ES-I3 (cell line): ENCODE results near the gene LIN7C.
"Not testable (repeated sequence)": the region's sequence is repeated elsewhere in the genome, so short reads cannot be mapped to it uniquely, and the experiment has no call there.

Source experiments
- H3K36me3 ChIP-seq: 2 replicates; pipeline ENCODE4 v1.6.1; 2013; ENCODE audit warnings: mild to moderate bottlenecking, low read length, control low read depth, moderate library complexity; ENCODE audit not compliant: insufficient read depth
- H3K4me1 ChIP-seq: 2 replicates; pipeline ENCODE4 v1.6.1; 2013; ENCODE audit warnings: mild to moderate bottlenecking, control low read depth, low read length; ENCODE audit not compliant: insufficient read depth
- H3K9ac ChIP-seq: 2 replicates; pipeline ENCODE4 v1.6.1; 2013; ENCODE audit warnings: low read depth, mild to moderate bottlenecking, low read length, moderate library complexity
- H3K9me3 ChIP-seq: 2 replicates; pipeline ENCODE4 v1.6.1; 2013; ENCODE audit warnings: mild to moderate bottlenecking, low read length, moderate library complexity; ENCODE audit not compliant: control insufficient read depth, insufficient read depth

The LIN7C gene

DNA sequence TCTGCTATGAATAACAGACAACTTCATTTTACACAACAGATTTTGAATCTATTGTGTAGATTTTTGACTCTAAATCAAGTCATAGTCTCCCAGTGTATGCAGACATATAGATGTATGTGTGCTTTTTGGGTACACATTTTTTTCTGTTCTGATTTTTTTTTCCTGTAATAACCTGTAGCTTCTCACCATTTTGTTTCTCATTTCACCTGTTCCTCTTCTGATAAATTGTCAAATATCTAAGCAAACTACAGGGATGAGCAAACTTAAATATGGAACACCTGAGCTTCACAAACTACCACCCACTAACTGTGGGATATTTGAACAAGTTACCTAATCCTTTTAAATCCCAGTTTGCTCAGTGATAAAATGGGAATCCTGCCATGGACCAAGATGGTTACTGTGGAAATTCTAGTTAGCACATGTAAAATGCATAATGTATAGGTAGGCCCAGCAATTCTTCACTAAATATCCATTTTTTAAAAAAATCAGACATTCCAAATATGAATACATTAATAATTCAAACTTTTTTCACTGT, 49.7 kb downstream of the LIN7C start:
- Histone ChIP-seq H3K36me3 (no peaks in the 10 kb centered on the region), H3K9me3 (no peaks in the 10 kb centered on the region), H3K9ac (no peak overlapping the region), H3K4me1 (peaks cover 25% of the 10 kb centered on the region)

DNA sequence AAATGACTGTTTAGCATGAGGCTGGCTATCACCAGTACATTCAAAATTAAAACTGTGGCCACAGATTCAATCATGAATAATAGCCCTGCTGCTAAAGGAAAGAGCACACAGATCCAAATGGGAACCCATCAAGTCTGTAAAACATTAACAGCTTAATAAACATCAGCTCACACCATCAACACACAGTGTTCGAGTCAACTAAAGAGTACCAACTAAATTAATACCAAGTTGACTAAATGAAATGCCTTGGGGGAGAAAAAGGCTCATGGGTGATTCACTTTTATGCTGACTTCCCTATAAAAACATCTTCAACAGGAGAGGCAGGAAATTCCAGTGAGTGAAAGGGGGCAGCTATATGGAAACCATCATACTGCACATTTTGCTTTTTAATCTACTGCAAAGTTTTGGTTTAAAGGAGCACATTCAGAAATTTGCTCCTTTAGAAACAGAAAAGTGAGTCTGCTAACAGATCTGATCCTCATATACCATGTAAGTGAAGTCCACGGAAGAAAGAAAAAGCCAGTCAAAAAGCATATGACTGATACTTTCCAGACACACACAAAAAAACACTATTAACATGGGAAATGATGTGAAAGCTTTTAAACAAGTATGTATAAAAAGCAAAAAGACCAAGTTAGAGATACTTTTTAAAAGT, 50.3 kb downstream of the LIN7C start:
- no peak overlapping the region for H3K9ac ChIP-seq
- H3K9me3 ChIP-seq = no peaks in the 10 kb centered on the region
- H3K36me3 ChIP-seq = no peaks in the 10 kb centered on the region
- peaks cover 31% of the 10 kb centered on the region for H3K4me1 ChIP-seq

DNA sequence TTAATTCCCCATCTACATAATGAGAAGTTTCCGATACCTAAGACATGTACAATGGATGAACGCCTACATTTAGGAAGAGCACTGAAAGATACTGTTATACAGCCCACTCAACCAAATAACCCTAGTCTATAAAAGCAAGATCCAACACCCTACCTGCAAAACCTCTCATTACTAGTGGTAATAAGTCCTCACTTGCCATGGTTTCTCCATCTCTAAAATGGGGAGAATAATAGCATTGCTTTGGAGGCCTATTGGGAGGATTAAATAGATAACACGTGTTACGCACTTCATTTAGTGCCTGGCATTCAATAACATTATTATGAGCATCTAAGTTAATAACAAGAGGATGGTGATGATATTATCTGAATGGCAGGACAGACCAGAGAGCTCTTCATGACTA, 50.9 kb downstream of the LIN7C start:
- Histone ChIP-seq H3K9ac (no peak overlapping the region), H3K36me3 (no peaks in the 10 kb centered on the region), H3K4me1 (peaks cover 31% of the 10 kb centered on the region), H3K9me3 (no peaks in the 10 kb centered on the region)

DNA sequence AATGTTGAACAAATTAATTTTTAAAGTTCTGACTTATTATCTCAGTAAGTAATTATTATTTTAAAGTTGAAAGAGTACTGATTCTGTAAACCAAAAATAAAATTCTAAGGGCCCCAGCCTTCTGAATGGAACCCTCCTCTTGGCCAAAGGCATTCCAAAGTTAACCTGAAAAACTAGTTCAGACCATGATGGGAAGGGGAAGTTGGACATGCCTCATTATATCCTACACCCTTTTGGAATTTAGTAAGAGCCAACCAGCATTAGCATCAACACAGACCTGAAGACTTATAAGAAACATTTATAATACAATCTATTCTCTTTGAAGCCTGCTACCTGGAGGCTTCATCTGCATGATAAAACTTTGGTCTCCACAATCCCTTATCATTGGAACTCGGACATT, 52.9 kb downstream of the LIN7C start:
- H3K9me3 ChIP-seq = no peaks in the 10 kb centered on the region
- no peak overlapping the region for H3K9ac ChIP-seq
- no peaks in the 10 kb centered on the region for H3K36me3 ChIP-seq
- H3K4me1 ChIP-seq = peaks cover 19% of the 10 kb centered on the region; the same call in 1 of the 2 replicates

DNA sequence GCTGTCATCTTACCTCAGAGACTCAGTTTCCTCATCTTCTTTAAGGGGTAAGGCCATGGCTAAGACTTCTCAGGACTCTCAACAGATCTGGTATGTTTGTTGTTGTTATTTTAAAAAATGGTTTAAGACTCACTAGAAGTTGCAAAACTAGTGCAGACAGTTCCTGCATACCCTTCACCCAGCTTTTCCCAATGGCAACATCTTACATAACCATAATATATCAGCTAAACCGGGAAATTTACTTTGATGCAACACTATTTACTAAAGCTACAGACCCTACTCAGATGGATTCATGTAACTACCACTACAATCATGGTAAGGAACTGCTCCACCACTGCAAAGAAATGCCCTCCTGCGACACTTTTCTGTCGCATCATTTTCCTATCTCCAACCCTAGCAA, 54.4 kb downstream of the LIN7C start:
- H3K9ac ChIP-seq = no peak overlapping the region
- H3K36me3 ChIP-seq = no peaks in the 10 kb centered on the region
- H3K9me3 ChIP-seq = no peaks in the 10 kb centered on the region
- H3K4me1 ChIP-seq = peaks cover 22% of the 10 kb centered on the region; the same call in 1 of the 2 replicates

DNA sequence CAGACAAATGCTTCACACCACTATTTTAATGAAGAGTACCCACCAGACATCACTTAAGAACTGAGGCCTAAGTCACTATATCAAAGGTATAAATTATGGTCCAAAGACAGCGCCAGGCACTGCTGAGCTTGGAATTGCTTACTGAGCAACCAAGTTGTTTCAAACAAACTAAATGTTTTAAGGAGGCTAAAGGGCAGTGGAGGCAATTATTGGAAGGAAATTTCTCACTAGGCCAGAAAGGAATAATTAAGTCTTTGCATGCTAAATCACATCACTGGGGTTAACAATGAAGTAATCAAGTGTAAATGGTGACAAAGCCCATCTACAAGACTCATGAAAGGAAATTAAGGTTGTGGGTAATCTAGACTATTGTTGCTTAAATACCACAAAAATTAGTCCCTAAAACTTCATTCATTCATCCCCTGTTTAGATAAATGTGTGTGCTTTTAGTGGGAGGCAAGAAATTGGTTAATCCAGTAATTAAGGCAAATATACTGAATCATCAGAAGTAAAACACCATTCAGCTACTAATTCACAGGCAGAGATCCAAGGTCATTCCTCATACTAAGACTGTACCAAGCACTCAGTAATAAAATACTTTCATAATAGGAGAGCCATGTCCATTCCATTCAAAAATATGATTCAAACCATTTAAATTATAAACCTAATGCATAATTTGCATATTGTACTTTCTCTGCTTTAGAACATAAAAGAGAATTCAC, 55.2 kb downstream of the LIN7C start:
- no peaks in the 10 kb centered on the region for H3K36me3 ChIP-seq
- H3K4me1 ChIP-seq = peaks cover 18% of the 10 kb centered on the region; the same call in 1 of the 2 replicates
- H3K9me3 ChIP-seq = no peaks in the 10 kb centered on the region
- no peak overlapping the region for H3K9ac ChIP-seq

DNA sequence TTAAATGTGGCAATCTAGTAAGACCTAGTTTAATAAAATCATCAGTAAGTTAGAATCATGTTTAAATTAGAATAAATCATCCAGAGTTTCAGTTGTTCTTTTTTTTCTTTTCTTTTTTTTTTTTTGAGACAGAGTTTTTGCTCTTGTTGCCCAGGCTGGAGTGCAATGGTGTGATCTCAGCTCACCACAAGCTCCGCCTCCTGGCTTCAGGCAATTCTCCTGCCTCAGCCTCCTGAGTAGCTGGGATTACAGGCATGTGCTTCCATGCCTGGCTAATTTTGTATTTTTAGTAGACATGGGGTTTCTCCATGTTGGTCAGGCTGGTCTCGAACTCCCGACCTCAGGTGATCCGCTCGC, 58.4 kb downstream of the LIN7C start:
- not testable (repeated sequence) for H3K9me3 ChIP-seq, H3K36me3 ChIP-seq, H3K9ac ChIP-seq
- H3K4me1 ChIP-seq = peaks cover 43% of the 10 kb centered on the region

DNA sequence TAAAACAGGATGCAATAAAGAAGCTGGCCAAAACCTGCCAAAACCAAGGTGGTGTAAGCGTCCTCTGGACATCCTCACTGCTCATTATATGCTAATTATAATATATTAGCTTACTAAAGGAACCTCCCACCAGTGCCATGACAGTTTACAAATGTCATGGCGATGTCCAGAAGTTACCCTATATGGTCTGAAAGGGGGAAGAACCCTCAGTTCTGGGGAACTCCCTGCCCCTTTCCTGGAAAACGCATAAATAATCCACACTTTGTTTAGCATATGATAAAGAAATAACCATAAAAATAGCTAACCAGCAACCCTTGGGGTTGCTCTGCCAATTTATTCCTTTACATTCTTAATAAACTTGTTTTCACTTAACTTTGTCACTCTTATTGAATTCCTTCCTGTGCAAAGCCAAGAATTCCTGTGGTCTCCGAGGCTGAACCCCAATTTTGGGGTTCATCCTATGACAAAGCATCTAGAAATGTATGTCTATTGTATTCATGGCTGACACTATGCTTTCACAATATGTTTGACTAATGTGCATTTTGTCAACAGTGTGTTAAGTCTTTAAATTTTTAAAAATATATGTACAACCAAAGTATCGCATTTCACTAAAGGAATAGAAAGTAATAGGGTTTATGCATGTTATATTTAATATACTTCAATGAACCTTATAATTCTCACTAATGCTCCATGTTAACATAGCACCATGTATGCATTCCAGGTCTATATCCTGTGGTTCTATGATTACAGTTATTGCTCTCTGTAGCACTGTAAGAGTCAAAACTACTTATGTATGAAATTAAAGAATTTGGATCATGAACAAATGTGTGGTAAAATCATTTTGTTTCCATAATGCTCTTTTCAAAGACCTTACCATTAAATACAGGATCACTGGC, 59.0 kb downstream of the LIN7C start:
- Histone ChIP-seq H3K9ac (no peak overlapping the region), H3K36me3 (no peaks in the 10 kb centered on the region), H3K4me1 (peaks cover 50% of the 10 kb centered on the region)

DNA sequence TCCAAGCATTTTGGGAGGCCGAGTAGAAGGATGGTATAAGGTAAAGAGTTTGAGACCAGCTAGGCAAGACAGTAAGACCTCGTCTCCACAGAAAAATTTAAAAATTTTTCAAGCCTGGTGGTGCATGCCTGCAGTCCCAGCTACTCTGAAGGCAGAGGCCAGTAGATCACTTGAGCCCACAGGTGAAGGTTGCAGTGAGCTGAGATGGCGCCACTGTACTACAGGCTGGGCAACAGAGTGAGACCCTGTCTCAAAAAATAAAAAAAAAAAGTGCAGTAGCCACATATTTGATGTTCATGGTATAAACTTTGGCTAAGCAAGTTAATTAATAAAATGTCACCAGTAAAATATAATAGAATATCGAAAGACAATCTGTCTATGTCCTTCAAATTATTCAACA, 60.9 kb downstream of the LIN7C start:
- Histone ChIP-seq H3K9me3 (no peaks in the 10 kb centered on the region), H3K9ac (no peak overlapping the region), H3K36me3 (no peaks in the 10 kb centered on the region), H3K4me1 (peaks cover 46% of the 10 kb centered on the region)

More for the DNA sequence above, 59.0 kb downstream of the LIN7C start:
- no peaks in the 10 kb centered on the region for H3K9me3 ChIP-seq

DNA sequence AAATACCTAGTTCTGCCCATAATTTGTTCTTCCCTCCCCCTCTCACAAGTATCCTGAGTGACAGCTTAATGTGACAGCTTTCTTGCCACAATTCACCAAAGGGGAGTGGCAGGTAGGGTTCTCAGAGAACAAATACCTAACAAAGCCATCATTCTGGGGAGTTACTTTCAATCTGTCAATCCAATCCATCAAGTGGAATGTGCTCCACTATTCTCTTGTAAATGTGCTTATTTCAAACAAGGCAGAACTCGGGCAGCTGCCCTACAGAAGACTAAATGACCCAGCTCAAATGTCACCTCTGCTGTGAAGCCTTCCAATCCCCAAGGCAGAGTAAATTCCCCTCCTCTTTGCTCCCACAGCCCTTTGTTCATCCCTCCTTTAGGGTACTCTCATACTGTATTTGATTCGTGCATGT, 61.8 kb downstream of the LIN7C start:
- Histone ChIP-seq H3K36me3 (no peaks in the 10 kb centered on the region), H3K4me1 (peaks cover 46% of the 10 kb centered on the region), H3K9ac (no peak overlapping the region), H3K9me3 (no peaks in the 10 kb centered on the region)
